ENCODE data around the gene CDC42BPG.

The CDC42BPG gene

DNA sequence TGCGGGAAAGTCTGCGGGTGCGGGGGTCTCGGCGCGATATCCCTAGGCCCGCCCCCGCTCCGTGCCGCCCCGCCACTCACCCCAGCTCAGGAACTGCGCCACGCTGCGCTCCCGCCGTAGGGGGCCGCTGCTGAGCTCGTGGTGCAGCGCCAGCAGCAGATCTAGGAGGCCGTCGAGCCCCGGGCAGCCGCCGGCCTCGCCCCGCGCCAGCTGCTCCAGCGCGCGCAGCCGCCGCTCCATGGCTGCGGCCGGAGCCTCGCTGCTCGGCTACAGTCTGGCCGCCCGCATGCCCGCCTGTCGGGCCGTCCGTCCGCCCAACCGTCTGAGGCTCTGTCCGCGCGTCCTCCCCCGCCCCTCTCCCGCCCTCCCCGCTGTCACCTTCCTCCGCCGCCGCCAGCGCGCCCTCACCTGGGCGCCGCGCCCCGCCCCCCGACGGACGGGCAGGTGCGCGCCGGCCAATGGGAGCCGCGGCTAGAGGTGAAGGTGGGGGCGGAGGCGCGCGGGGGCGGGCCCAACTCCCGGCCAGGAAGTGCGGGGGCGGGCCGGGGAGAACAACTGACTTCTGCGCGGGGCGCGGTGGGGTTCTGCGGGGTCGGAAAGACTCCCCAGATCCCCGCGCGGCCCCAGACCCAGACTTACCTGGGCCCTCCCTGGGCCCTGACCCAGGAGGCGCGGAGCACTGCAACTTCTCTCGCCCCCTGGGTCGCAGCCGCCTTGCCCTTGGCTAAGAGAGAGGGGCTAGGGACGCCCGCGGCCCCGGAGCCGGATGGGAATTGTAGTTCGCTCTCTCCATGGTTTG, at the start of gene CDC42BPG:
CDC42BPG (minus strand) TSS at position 324 of the 799 bp plus-strand sequence; CDS start at position 240, 84 bp downstream.
- peak; percentile 67 for DNase-seq

DNA sequence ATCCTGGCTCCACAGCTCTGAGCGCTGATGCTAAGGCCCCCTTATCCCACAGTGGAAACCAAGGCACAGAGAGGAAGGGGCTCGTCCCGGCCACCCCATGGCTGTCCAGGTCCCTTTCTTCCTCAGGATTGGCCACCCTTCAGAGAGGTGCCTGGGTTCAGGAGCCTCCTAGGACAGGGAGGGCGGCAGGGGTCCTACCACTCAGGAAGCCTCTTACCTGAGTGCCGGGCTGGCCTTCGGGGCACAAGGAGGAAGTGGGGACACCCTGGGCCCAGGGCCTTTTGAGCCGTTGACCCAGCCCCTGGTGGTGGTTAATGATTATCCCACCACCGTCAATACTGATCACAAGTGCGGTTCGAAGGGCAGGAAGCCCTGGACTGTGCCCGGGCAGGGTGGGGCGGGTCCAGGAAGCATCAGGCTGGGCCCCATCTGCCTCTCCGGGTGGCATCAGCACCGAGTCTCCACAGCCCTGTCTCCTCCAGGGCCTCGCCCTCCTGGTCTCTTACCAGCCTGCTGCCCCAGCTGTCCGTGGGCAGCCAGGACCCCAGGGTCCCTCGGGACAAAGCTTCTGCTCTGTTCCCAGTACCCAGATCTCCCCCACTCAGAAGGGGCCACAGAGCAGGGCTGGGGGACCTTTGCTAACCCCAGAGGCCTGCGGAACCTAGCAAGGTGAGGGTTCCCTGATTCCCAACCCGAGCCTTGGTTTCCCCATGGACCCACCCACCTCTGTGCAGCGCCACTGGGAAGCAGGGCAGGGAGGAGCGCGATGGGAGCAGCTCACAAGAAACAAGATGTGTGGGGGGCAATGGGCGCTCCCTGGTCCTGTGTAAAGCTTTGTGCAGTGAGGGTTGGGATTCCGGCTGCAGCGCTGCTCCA, 49.0 kb upstream of the CDC42BPG start:
- no peak for DNase-seq

GRCh38 chr11:64892838-64893193, 48.4 kb upstream of the CDC42BPG start:
- DNase-seq, result no peak

DNA sequence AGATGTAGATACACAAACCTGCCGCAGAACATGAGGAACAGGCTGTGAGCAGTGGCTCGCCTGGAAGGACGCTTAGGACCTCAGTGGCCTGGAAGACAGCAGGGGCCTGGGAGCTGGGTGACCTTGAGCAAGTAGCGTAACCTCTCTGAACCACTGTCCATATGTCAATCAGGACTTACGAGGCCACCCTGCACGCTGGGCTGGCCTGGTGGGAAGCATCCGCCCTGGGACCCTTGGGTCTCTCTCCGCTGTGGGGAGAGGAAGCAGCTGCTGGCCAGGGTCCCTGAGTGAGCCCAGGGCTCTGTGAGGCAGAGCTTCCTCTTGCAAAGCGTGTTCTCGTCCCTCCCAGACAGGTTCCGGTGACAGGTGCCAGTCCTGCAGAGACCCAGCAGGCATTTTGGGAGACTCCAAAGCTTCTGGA, 48.0 kb upstream of the CDC42BPG start:
- DNase-seq, result no peak

DNA sequence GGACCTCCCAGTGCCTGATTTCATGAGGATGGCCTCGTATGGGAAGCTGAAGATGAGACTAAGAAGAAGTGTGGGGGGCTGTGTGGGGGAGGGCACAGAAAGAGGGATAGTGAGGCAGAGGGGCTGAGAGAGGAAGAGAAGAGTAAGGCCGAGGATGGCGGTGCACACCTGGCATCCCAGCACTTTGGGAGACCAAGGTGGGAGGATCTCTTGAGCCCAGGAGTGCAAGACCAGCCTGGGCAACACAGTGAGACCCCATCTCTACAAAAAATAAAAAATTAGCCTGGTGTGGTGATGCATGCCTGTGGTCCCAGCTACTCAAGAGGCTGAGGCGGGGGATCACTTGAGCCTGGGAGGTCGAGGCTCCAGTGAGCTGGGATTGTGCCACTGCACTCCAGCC, 47.4 kb upstream of the CDC42BPG start:
- DNase-seq, result no peak

DNA sequence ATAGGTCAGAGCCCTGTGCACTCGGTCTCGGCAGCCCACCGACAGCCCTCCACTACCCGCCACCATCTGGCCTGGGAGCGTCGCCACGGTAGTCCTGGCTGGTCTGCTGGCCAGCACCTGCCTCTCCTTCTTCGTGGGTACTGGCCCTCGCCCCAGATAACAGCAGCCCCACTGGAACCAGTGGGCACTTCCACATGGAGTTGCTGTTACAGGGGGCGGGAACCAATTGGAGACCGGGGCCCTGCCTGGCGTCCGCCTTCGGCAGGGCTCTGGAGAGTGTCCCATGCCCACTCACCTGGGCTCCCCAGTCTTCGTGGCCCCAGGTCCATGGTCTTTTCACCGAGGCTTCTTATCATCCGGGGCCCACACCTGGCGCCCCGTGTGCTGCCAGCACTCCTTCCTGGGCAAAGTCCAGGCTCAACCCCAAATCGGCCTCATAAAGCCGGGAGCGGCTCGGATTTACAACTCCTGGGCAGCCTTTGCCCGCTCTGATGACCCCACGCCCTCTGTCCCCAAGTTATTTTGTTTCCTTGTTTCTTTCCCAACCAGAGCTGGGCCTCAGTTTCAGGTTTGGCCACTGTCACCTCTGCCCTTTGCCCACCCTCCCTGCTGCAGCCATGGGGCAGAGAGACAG, 46.9 kb upstream of the CDC42BPG start:
- DNase-seq, result no peak

- no peak for DNase-seq
These were observed 46.1 kb upstream of the CDC42BPG start for GRCh38 chr11:64890522-64890939.

DNA sequence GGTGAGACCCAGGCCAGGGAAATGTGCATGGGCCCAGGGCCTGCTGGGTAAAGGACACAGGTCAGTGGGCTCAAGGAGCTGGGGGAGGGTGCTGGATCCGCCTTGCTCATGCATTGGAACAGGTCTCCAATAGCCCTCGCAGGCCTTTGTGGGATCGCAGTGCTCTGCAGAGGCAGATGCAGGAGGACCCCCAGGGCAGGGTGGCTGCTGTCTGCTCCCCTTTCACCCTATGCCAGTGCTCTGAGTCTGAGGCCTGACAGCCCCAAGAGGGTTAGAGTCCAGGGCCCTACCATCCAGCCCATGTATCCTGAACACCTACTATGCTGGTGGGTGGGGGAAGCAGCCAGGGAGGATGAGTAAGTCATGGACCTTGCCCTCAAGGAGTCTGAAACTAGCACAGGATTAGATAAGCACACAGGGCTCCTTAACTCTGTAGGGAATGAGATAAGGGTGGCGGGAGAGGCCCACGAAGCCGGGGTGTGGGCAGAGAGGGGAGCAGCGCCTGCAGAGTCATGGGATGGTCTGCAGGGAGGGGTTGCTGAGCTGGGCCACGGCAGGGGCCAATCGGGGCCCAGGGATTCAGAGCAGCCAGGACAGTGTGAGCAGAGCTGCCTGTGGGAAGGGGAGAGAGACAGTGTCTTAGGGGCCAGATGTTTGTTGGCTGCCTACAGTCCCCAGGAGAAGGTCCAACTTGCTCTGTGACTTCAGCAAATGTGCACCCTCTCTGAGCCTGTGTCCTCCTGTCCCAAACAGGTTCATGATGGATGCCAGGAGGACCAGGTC, 44.5 kb upstream of the CDC42BPG start:
- DNase-seq, result no peak

GRCh38 chr11:64888406-64888728, 43.9 kb upstream of the CDC42BPG start:
- DNase-seq, result no peak

DNA sequence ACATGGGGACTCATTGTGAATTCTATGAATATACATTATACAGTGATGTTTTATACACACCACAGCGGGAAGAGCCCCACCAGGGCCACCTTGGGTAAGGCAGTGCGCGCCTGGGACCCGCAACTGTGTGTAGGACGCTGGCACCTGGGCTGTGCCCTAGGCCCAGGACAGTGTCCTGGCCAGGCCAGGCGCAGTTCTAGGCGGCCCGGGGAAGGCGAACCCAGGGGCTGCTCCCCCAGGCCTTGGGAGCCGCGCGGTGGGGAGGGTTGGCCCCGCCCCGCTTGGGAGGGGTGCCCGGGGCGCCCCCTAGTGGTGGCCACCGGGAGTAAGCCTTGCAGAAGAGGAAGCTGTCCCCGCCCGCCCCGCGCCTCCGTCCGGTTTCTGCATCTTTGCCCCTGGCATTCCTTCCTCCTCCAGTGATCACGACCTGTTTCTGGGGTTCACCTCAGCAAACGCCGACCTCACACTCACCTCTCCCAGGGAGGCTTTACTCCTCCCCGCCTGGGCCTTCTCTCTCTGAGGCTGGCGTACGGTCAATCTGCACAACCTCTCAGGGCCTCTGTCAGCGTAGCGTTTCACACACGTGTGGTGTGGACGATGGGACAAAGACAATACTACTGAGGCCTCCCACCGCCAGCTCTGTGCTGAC, 43.4 kb upstream of the CDC42BPG start:
- DNase-seq, result peak; percentile 26

GRCh38 chr11:64887234-64887756, 42.8 kb upstream of the CDC42BPG start:
- DNase-seq, result no peak

DNA sequence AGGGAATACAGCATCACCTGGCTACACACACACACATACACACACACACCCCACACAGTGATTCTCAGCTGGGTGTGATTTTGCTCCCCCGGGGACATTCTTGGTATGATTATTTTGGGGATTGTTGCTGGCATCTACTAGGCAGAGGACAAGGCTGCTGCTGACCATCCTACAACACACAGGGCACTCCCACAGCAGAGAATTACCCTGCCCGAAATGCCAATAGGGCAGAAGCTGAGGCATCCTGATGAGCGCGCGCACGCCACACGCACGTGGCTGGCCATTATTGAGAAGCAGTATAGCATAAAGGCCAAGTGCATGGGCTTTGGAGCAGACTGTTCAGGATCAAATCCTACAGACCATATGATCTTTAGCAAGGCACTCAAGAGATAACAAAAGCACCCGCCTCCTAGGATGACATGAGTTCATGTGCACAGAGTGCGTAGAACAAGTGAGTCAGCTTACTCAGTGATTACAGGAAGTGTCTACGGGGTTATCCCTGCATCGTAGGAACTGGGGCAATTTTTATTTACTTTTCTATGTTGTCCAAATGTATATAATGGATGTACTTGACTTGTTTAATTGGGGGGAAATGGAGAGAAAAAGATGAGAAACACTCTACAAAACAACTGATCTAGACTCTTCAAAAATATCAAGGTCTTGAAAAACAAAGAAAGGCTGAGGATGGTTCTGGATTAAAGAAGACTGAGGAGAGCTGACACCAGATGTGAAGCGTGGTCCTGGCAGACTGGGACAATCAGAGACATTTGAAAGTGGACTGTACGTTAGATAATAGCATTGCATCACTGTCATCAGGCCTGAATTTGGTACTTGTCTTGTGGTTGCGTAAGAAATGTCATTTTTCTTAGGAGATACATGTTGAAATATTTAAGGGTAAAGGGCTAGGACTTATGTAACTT, 41.2 kb upstream of the CDC42BPG start:
- peak; percentile 4 for DNase-seq

DNA sequence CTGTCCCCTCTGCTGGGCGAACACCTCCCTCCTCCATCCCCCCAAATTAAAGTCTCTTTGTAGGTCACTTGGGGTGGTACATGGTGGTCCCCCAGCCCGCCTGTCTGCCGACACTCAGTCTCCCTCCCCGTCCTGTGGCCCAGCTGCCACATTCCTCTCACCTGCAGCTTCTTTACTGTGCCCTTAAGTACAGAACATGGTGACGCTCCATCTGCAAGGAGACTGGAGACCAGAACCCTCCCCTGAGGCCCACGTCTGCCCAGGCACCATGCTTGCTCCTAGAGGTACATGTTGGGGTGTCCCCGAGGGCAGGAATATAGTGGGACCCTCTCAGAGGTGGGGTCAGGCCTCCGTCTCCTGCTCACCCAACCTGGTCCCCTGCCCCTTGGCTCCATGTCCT, 39.6 kb upstream of the CDC42BPG start:
- DNase-seq, result no peak

DNA sequence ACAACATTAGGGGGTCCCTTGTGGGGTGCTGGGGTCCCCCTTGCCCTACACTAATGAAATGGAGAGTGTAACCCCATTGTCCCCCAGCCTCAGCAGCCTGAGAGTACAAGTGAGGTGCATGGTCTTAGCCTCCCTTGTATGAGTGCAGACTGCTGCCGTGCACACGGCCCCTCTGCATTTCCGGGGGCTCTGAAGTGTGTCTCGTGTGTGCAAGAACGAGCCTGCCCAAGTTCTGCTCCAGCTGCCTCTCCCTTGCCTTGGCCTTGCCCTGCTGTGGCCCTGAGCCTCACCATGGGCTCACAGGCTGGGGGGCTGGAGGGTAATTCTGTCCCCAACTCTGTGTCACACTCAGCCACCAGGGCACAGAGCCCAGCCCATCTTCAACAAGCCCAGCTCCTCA, 39.1 kb upstream of the CDC42BPG start:
- no peak for DNase-seq

GRCh38 chr11:64882243-64882642, 37.8 kb upstream of the CDC42BPG start:
- DNase-seq, result no peak

DNA sequence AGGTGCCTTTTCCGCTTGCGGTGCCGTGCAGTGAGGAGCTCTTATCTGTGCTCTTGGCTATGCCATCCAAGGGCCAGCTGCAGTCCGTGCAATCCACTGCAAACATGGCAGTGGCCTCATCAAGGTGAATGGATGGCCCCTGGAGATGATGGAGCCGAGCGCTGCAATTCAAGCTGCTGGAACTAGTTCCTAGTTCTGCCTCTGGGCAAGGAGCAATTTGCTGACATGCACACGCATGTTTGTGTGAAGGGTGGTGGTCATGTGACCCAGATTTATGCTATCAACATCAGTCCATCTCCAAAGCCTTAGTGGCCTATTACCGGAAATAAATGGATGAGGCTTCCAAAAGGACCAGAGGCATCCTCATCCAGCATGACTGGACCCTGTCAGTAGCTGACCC, 37.0 kb upstream of the CDC42BPG start:
- DNase-seq, result no peak

DNA sequence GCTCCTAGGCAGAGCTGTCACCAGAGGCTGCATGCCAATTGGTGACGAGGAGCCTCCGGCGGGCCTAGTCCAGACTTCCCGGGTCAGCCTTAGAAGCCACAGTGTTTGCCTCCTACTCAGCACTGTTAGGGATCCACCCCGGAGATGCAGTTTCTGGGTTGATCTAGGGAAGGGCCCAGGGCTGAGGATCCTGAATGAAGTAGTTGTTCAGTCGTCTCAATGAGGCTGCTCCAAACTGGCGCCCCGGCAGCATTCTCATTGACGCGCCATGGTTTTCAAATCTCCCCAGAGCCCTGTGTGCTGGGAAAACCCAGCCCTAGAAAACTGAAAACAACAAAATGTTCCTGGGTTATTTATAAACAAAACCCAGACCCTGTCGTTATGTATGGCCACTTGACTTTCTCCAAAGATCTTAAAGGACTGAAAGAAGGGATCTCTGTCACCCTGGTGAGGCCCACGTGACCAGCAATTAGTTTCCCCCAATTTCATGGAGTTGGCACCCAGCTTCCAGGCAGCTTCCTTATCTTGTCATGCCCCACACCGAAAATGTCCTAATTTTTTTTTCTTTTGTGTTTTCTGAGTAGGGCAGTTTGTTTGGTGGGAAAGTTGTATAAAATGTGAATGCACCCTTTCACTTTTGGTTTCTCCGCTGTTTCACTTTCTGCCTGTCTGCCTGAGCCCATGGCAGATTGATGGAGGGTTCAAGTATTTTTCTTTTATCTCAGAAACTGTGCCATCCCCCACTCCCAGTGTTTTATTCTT, 36.0 kb upstream of the CDC42BPG start:
- no peak for DNase-seq

- DNase-seq, result no peak
These were observed 34.9 kb upstream of the CDC42BPG start for GRCh38 chr11:64879244-64879900.

- DNase-seq, result peak; percentile 92
These were observed 34.2 kb upstream of the CDC42BPG start, which contains the start of gene EHD1 for GRCh38 chr11:64878494-64879243. EHD1 (minus strand) TSS chr11:64878621; CDS start chr11:64878464, 157 bp downstream.

Data from NCI-H748 treated with DMSO at 0.1 percent for 48 hours (cell line).